Left lung (tissue), 10 donors: ENCODE measurements around the gene HOXA1. TPM values are rescaled to one million over a fixed set of nuclear protein-coding genes. Genes with fewer than 3 reads are reported as not detected.
"Not testable (repeated sequence)": the region's sequence is repeated elsewhere in the genome, so short reads cannot be mapped to it uniquely, and the experiment has no call there.

Experiments
- ATAC-seq: fragments of 200-7000 bp; cut with Tn5 transposase; one replicate; pipeline ENCODE4 v1.9.1; 2020; ENCODE audit warnings: moderate library complexity
- DNase-seq, 4 donors: peaks; one replicate each; pipeline ENCODE4 v3.0.0-alpha.2; 2013 to 2020
- H3K27ac ChIP-seq, 2 donors: fragments of 200-600 bp; sonication (generic) in 1 of 2; one replicate each; pipeline versions ENCODE4 v1.5.0 to v1.8.0; 2020 to 2021
- H3K27me3 ChIP-seq, 2 donors: fragments of 200-600 bp; sonication (generic) in 1 of 2; one replicate each; pipeline versions ENCODE4 v1.5.0 to v1.8.0; 2020 to 2021
- H3K36me3 ChIP-seq, 2 donors: fragments of 200-600 bp; sonication (generic) in 1 of 2; one replicate each; pipeline versions ENCODE4 v1.5.0 to v1.8.0; 2020 to 2021
- H3K4me1 ChIP-seq, 2 donors: fragments of 200-600 bp; one replicate each; pipeline ENCODE4 v1.8.0; 2021
- H3K4me3 ChIP-seq, 2 donors: fragments of 200-600 bp; sonication (generic) in 1 of 2; one replicate each; pipeline versions ENCODE4 v1.5.0 to v1.8.0; 2020 to 2021; ENCODE audit warnings: mild to moderate bottlenecking in 1 of 2
- H3K9me3 ChIP-seq, 2 donors: fragments of 200-600 bp; sonication (generic) in 1 of 2; one replicate each; pipeline versions ENCODE4 v1.5.0 to v1.8.0; 2020 to 2021
- CTCF ChIP-seq, 2 donors: fragments of 200-600 bp; sonication (generic) in 1 of 2; IDR thresholded peaks; one replicate each; pipeline versions ENCODE4 v1.5.0 to v1.8.0; 2021; ENCODE audit warnings: antibody characterized with exemption in 2 of 2
- intact Hi-C, 2 donors: fragments of 100-400 bp; cut with DNase I; formaldehyde crosslinking; loops; one replicate each; pipeline versions ENCODE4 v1.11.2 to v1.14.2; 2022
- polyA plus RNA-seq, 6 donors: library from polyadenylated mRNA; unstranded; fragments of 120-200 nt; gene quantifications; one replicate each; pipeline ENCODE4 v1.2.1, GENCODE V29; 2013; ENCODE audit not compliant: insufficient read length in 6 of 6
- total RNA-seq, 2 donors: library from RNA; stranded (reverse); fragmentation: NEBNext Ultra II Directional; extraction: Animal tissue kit (Norgen Biotek cat#: 25700); gene quantifications; one replicate each; pipeline ENCODE4 v1.2.1, GENCODE V29; 2021
- donor health status: DM: no; HTN: yes; CAD: no.
- donor health status: DM: no; HTN: no; CAD: no.

Gene HOXA1
- total and polyA plus RNA-seq, 8 donors, result 0.50 to 3.1 (median 2.1) TPM

GRCh38 chr7:27051451-27051850 is 44.3 kb downstream of the HOXA1 start:
- H3K9me3 ChIP-seq, result no peaks in the 10 kb centered on the region
- H3K27ac ChIP-seq, result no peak overlapping the region
- TF ChIP-seq CTCF (IDR thresholded peaks at IDR 0.05), result no peak
- no peaks in the 10 kb centered on the region for H3K4me1 ChIP-seq
- ATAC-seq, result no peak
- H3K4me3 ChIP-seq, result no peak overlapping the region
- no peak for DNase-seq
- intact Hi-C loops, result no loop called here
- H3K27me3 ChIP-seq, result no peaks in the 10 kb centered on the region
- H3K36me3 ChIP-seq, result no peaks in the 10 kb centered on the region

- H3K36me3 ChIP-seq, result no peaks in the 10 kb centered on the region
- H3K27ac ChIP-seq, result no peak overlapping the region
- ATAC-seq, result no peak
- H3K27me3 ChIP-seq, result no peaks in the 10 kb centered on the region
- DNase-seq, result no peak
- intact Hi-C loops, result no loop called here
- no peaks in the 10 kb centered on the region for H3K4me1 ChIP-seq
- TF ChIP-seq CTCF (IDR thresholded peaks at IDR 0.05), result no peak
- H3K4me3 ChIP-seq, result no peak overlapping the region
- H3K9me3 ChIP-seq, result no peaks in the 10 kb centered on the region
These were observed 47.4 kb downstream of the HOXA1 start for GRCh38 chr7:27048438-27048837.

- H3K4me1 ChIP-seq, result no peaks in the 10 kb centered on the region
- H3K36me3 ChIP-seq, result no peaks in the 10 kb centered on the region
- no peak for TF ChIP-seq CTCF (IDR thresholded peaks at IDR 0.05)
- no peaks in the 10 kb centered on the region for H3K9me3 ChIP-seq
- no peaks in the 10 kb centered on the region for H3K27me3 ChIP-seq
- intact Hi-C loops, result no loop called here
- ATAC-seq (no peak), DNase-seq (no peak)
- no peak overlapping the region for H3K27ac ChIP-seq
- no peak overlapping the region for H3K4me3 ChIP-seq
These were observed 48.8 kb downstream of the HOXA1 start for GRCh38 chr7:27046854-27047549.

DNA sequence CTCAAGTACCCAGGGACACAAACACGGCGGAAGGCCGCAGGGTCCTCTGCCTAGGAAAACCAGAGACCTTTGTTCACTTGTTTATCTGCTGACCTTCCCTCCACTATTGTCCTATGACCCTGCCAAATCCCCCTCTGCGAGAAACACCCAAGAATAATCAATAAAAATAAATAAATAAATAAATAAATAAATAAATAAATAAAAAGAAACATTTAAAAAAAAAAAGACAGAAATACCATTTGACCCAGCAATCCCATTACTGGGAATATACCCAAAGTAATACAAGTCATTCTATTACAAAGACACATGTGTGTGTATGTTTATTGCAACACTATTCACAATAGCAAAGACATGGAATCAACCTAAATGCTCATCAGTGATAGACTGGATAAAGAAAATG is 49.8 kb downstream of the HOXA1 start:
- H3K27me3 ChIP-seq, H3K4me3 ChIP-seq, intact Hi-C loops, ATAC-seq, DNase-seq, H3K4me1 ChIP-seq, H3K9me3 ChIP-seq, H3K27ac ChIP-seq, H3K36me3 ChIP-seq: not testable (repeated sequence)

- ATAC-seq, H3K4me1 ChIP-seq, H3K36me3 ChIP-seq, H3K27ac ChIP-seq, H3K9me3 ChIP-seq, DNase-seq, H3K4me3 ChIP-seq, intact Hi-C loops, H3K27me3 ChIP-seq: not testable (repeated sequence)
These were observed 50.7 kb downstream of the HOXA1 start for GRCh38 chr7:27045066-27045465.

Other genes starting within 250 kb of the HOXA1 start
- 10 to 100 TPM; 48.9 to 61.0 TPM for gene SKAP2, start 231.4 kb downstream of the HOXA1 start, total RNA-seq
- gene SKAP2, start 231.4 kb downstream of the HOXA1 start, polyA plus RNA-seq, result 10 to 100 TPM; 43.5 to 53.4 (median 45.3) TPM
- gene HOXA2, start 6.7 kb upstream of the HOXA1 start, total RNA-seq, result 1 to 10 TPM in 1 of 2 donors, under 1 TPM in 1; 0.61 to 1.4 TPM
- 10 to 100 TPM; 16.7 to 19.6 (median 18.7) TPM for gene HOXA2, start 6.7 kb upstream of the HOXA1 start, polyA plus RNA-seq
- 1 to 10 TPM; 3.4 to 7.6 TPM for gene HOXA4, start 34.8 kb upstream of the HOXA1 start, total RNA-seq
- gene HOXA4, start 34.8 kb upstream of the HOXA1 start, polyA plus RNA-seq, result 10 to 100 TPM; 32.0 to 35.8 (median 34.7) TPM
- gene HOXA5, start 47.7 kb upstream of the HOXA1 start, total RNA-seq, result 10 to 100 TPM; 16.1 to 21.6 TPM
- gene HOXA5, start 47.7 kb upstream of the HOXA1 start, polyA plus RNA-seq, result 10 to 100 TPM; 81.7 to 94.7 (median 89.1) TPM
- gene HOXA6, start 51.8 kb upstream of the HOXA1 start, total RNA-seq, result 1 to 10 TPM; 3.5 to 5.0 TPM
- 10 to 100 TPM; 13.6 to 16.2 (median 14.7) TPM for gene HOXA6, start 51.8 kb upstream of the HOXA1 start, polyA plus RNA-seq
- gene HOXA3, start 56.6 kb upstream of the HOXA1 start, total RNA-seq, result 1 to 10 TPM; 5.7 to 8.8 TPM
- 10 to 100 TPM; 32.6 to 49.6 (median 42.5) TPM for gene HOXA3, start 56.6 kb upstream of the HOXA1 start, polyA plus RNA-seq
- 1 to 10 TPM; 1.3 to 2.2 TPM for gene HOXA7, start 60.7 kb upstream of the HOXA1 start, total RNA-seq
- 1 to 10 TPM; 4.0 to 6.4 (median 5.4) TPM for gene HOXA7, start 60.7 kb upstream of the HOXA1 start, polyA plus RNA-seq
- 1 to 10 TPM in 1 of 2 donors, under 1 TPM in 1; 0.73 to 1.4 TPM for gene HOXA9, start 69.5 kb upstream of the HOXA1 start, total RNA-seq
- gene HOXA9, start 69.5 kb upstream of the HOXA1 start, polyA plus RNA-seq, result 1 to 10 TPM in 1 of 6 donors, under 1 TPM in 5; 0.38 to 1.4 (median 0.52) TPM
- gene HOXA10, start 78.3 kb upstream of the HOXA1 start, total RNA-seq, result under 1 TPM; 0.42 to 0.55 TPM
- 1 to 10 TPM in 1 of 6 donors, under 1 TPM in 4, not detected in 1; 0.34 to 1.3 (median 0.40) TPM for gene HOXA10, start 78.3 kb upstream of the HOXA1 start, polyA plus RNA-seq
- under 1 TPM in 1 of 2 donors, not detected in 1; 0.10 TPM for gene HOXA11, start 89.2 kb upstream of the HOXA1 start, total RNA-seq
- gene HOXA11, start 89.2 kb upstream of the HOXA1 start, polyA plus RNA-seq, result under 1 TPM in 3 of 6 donors, not detected in 3; 0.11 to 0.23 (median 0.15) TPM
- gene HOXA13, start 104.1 kb upstream of the HOXA1 start, total RNA-seq, result not detected
- not detected for gene HOXA13, start 104.1 kb upstream of the HOXA1 start, polyA plus RNA-seq
- not detected for gene EVX1, start 146.8 kb upstream of the HOXA1 start, total RNA-seq
- not detected for gene EVX1, start 146.8 kb upstream of the HOXA1 start, polyA plus RNA-seq